Right ventricle myocardium inferior (tissue), 1 donor: ENCODE results near the gene SASH1. TPM values are rescaled to one million over a fixed set of nuclear protein-coding genes. Genes with fewer than 3 reads are reported as not detected.
"Not testable (repeated sequence)": the region's sequence is repeated elsewhere in the genome, so short reads cannot be mapped to it uniquely, and the experiment has no call there.

Experiments
- ATAC-seq: fragments of 200-7000 bp; cut with Tn5 transposase; one replicate; pipeline ENCODE4 v1.9.1; 2020; ENCODE audit warnings: mild to moderate bottlenecking, moderate library complexity
- DNase-seq: peaks from one replicate; pipeline ENCODE4 v3.0.0; 2021; ENCODE audit errors: missing footprints
- intact Hi-C: fragments of 100-400 bp; cut with DNase I; formaldehyde crosslinking; loops from one replicate; pipeline ENCODE4 v1.11.0; 2022
- total RNA-seq: library from RNA; stranded (reverse); fragmentation: NEBNext Ultra II Directional; extraction: Animal tissue kit (Norgen Biotek cat#: 25700); gene quantifications from one replicate; pipeline ENCODE4 v1.2.1, GENCODE V29; 2021
- donor health status: DM: no; HTN: yes; CAD: no; lungs with severe emphysema.

The SASH1 gene
- total RNA-seq, 1 donor from 2014 or later, result 36.8 TPM

- ATAC-seq (no peak), DNase-seq (no peak)
- intact Hi-C loops, result no loop called here
These were observed 224.2 kb downstream of the SASH1 start for GRCh38 chr6:148566664-148567350.

- no peak for DNase-seq
- intact Hi-C loops, result loop anchor here (10.0 kb wide), 1 partner anchor 134 kb away; no protein-coding TSS in a partner anchor
- no peak for ATAC-seq
These were observed 227.8 kb downstream of the SASH1 start for GRCh38 chr6:148570456-148570855.

DNA sequence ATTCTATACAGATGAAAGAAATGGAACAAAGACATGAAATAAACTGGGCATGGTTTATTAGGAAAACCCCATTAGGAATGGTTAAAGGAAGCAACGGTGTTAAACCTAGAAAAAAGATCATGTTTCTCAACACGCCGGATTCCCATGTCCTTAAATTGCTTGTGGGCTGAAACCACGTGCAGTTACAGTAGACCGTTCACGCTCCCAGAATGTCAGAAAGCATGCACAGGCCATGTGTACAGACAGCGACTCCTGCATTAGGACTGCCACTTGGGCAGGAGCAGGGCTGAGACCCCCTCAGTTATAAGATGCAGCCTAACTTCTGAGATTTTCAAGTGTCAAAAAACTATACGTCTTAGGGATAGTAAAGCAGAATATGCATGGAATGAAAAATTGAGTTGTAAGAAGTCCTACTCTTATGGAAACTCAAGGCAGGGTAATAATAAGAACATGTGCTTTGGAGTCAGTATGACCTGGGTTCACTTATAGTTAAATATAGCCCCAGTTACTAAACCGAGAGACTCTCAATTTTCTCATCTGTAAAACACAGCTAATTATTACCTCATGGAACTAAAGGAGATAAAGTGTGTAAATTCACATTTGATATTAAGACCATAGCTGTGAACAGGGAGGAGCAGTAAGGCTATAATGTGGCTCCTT, 230.2 kb downstream of the SASH1 start:
- no peak for ATAC-seq
- intact Hi-C loops, result loop anchor here (10.0 kb wide), 1 partner anchor 132 kb away; no protein-coding TSS in a partner anchor

DNA sequence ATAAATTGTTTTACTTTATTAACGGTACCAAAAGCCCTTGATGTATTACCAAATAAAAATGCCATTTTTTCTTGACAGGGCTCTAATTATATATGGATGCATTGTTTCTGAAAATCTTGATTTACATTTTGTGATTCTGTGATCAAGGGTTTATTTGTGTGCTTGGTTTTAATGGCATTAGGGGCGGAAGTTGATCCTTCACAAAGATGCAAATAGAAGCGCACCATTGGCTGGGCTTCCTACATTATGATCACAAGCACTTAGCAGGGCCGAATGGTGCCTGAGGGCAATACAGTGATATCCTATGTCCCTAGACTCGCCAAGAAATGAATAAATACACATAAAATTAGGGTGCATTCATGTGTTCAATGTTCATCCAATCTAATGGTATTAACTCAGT, 231.3 kb downstream of the SASH1 start:
- no peak for DNase-seq
- intact Hi-C loops, result loop anchor here (10.0 kb wide), 1 partner anchor 131 kb away; no protein-coding TSS in a partner anchor
- ATAC-seq, result no peak

More for the DNA sequence above, 230.2 kb downstream of the SASH1 start:
- no peak for DNase-seq

DNA sequence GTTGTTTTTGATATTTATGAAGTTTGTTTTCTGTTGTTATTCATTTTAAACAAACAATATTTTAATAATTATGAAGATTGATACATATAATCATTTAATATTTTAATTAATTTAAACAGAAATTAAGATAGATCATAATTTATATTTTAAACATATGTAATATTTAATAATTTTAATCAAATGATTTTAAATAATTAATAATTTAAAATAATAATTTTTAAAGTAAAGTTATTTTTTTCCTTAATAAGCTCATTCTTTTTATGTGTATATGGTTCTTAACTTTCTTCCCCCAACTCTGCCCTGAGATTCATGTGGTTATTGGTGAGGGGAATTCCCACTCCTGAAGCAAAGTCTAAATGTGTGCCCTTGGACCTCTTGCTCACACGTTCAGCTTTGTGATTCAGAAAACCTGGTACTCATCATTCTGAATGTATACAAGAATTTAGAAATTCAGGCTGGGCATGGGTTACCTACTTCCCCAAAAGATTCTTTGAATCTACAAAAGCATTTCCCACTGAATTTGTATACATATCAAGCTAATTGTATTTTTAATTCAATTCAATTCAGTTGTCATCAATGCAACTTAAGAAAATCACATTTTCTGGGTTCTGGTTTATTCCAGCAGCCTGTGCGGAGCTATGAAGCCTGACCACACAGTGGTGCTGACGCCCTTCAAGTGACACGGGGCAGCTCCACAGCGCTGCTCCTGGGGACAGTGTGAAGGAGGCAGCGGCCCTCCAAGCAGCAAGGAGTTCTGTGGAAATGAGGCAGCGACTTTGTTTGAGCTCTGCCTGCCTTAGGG, 235.2 kb downstream of the SASH1 start:
- peak; percentile 100 for ATAC-seq
- intact Hi-C loops, result loop anchor here (2.0 to 10.0 kb wide), 4 partner anchors 127 to 449 kb away; no protein-coding TSS in a partner anchor
- DNase-seq, result peak; percentile 88

DNA sequence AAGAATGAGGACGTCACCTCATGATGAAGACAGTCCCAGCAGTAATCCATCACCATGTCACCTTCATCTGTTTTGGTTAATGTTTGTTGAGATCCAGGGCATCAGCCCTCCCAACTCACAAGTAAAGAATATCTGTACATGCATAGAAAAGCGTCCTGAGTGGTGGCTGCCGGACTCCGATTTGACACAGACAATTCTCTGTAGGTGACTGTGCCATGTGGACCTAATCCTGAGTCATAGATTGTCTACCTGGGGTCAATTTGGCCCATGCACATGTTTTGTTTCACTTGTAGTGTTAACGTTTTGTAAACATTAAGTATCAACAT, 235.8 kb downstream of the SASH1 start:
- intact Hi-C loops, result loop anchor here (2.0 to 10.0 kb wide), 4 partner anchors 126 to 449 kb away; no protein-coding TSS in a partner anchor
- ATAC-seq (peak; percentile 35), DNase-seq (no peak)

DNA sequence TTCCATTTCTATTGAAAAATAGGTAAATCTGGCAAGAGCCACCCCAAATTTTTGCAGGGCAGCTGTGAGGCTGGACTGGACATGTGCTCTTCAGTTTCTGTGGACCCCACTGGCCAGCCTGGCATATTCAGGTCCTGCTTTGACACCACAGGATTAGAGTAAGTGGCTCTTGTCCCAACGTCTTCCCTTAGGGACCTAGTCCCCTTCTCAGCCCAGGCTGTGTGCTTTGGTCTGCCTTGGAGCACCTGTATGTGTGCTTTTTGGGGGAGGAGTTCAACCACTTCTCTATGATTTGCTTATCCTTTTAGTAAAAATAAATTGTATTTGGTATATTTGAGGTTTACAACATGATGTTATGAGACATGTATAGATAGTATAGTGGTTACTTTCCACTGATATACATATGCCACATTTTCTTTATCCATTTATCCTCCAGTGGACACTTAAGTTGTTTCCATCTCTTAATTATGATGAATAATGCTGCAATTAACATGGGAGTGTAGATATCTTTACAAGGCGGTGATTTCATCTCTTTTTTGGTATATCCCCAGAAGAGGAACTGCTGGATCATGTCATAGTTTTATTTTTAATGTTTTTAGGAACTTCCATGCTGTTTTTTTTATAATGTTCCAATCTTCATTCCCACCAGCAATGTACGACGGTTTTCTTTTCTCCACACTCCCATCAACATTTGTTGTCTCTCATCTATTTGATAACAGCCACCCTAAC, 236.4 kb downstream of the SASH1 start:
- no peak for ATAC-seq
- no peak for DNase-seq
- intact Hi-C loops, result loop anchor here (2.0 to 10.0 kb wide), 4 partner anchors 126 to 448 kb away; no protein-coding TSS in a partner anchor

GRCh38 chr6:148580442-148580841, 237.8 kb downstream of the SASH1 start:
- ATAC-seq (no peak), DNase-seq (no peak)
- intact Hi-C loops, result no loop called here

GRCh38 chr6:148583631-148584030, 241.0 kb downstream of the SASH1 start:
- no peak for DNase-seq
- intact Hi-C loops, result no loop called here
- ATAC-seq, result no peak

- DNase-seq, result not testable (repeated sequence)
These were observed 243.0 kb downstream of the SASH1 start for GRCh38 chr6:148585641-148586040.

GRCh38 chr6:148590883-148591282, 248.2 kb downstream of the SASH1 start:
- ATAC-seq (no peak), DNase-seq (no peak)
- intact Hi-C loops, result no loop called here

More at GRCh38 chr6:148585641-148586040, 243.0 kb downstream of the SASH1 start:
- intact Hi-C loops, ATAC-seq: not testable (repeated sequence)

DNA sequence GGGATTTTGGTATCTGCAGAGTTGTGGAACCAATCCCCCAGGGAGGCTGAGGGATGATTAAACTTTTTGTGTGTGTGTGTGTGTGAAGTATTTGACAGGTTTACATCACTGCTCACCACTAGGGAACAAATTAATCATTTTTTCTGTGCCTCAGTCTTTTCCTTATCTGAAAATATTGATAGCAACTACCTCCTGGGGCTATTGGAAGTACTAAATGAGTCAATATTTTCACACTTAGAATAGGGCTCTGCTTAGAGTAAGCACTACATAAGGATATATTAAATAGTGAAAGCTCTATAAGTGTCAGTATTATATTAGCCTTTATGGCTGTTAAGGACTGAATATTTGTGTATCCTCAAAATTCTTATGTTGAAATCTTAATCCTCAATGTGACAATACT, 249.0 kb downstream of the SASH1 start:
- DNase-seq (no peak), ATAC-seq (no peak)
- intact Hi-C loops, result no loop called here

GRCh38 chr6:148593130-148593812, 250.6 kb downstream of the SASH1 start:
- no peak for DNase-seq
- intact Hi-C loops, result no loop called here
- peak; percentile 62 for ATAC-seq

- peak; percentile 58 for ATAC-seq
- no peak for DNase-seq
- intact Hi-C loops, result no loop called here
These were observed 251.2 kb downstream of the SASH1 start for GRCh38 chr6:148593813-148594170.

DNA sequence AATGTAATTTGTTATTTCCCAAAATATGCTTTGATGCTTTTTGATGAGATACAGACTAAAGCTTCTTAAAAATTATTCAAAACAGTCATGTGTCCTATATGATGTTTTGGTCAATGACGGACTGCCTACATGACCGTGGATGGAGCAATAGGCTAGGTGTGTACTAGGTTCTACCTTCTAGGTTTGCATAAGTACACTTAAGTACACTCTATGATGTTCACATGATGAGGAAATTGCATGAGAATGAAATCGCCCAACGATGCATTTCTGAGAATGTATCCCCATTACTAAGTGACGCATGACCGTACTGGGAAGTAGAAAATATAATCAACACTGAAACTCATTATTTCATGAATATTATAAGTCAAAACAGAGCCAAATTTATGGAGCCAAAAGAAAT, 252.9 kb downstream of the SASH1 start:
- intact Hi-C loops, result no loop called here
- ATAC-seq (no peak), DNase-seq (no peak)

DNA sequence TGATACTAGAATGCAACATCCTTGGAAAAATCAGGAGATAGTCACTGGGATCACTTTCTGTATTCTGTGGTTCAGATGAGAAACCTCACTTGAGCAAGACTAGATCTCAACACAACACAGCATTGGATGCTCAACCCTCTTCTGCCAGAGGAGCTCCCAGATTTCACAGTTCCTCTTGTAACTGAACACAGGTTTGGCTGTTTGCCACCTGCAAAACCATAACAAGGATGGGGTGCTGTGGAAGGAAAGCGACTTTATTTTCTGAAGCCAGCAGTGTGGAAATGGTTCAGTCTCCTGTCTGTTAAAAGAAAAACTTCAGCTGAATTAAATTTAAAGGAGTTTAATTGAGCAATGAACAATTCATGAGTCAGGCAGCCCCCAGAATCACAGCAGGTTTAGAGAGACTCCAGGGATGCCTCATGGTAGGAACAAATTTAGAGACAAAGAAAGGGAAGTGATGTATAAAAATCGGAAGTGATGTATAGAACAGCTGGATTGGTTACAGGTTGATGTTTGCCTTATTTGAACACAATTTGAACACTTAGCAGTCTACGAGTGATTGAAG, 254.3 kb downstream of the SASH1 start:
- ATAC-seq, result no peak
- intact Hi-C loops, result no loop called here

DNA sequence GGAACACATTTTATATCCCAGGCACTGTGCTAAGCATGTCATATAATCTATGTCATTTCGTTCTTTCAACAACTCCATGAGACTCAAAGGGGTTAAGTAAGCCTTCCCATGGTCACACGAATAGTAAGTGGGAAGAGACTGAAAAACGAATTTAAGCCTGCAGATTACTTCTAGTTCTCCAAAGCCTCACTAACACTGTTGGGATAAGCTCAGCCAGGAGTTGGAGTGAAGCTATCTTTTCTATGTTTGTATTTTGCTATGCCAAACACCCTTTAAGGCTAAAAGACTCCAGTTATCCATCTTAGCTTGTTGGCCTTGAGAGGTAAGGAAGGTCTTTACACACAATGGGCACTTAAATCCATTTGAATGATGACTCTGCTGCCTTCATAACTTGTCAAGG, 256.1 kb downstream of the SASH1 start:
- DNase-seq (no peak), ATAC-seq (no peak)
- intact Hi-C loops, result no loop called here

More for the DNA sequence above, 254.3 kb downstream of the SASH1 start:
- no peak for DNase-seq

- intact Hi-C loops, result no loop called here
- no peak for DNase-seq
- no peak for ATAC-seq
These were observed 257.4 kb downstream of the SASH1 start for GRCh38 chr6:148599967-148600426.
